Transverse colon (tissue), 3 donors: ENCODE data around the gene USP30.

Source experiments
- CTCF ChIP-seq, 5 experiments: fragments of 200-600 bp in 3 of 5; fragments of 450-650 bp in 2 of 5; sonication (generic) in 3 of 5; IDR thresholded peaks; 1 replicate in 2 of 5; 2 replicates in 3 of 5; pipeline ENCODE4 v1.5.1; 2016 to 2017; ENCODE audit warnings: antibody characterized with exemption in 5 of 5, inconsistent platforms in 3 of 5, mild to moderate bottlenecking in 2 of 5, moderate library complexity in 1 of 5
- EP300 ChIP-seq: sonication (generic); formaldehyde crosslinking; IDR thresholded peaks from one replicate; pipeline ENCODE4 v1.6.1; 2017; ENCODE audit warnings: antibody characterized with exemption, low read depth
- POLR2A ChIP-seq: fragments of 450-650 bp; IDR thresholded peaks from one replicate; pipeline ENCODE4 v1.6.1; 2016; ENCODE audit warnings: antibody characterized with exemption, mild to moderate bottlenecking, moderate library complexity

DNA sequence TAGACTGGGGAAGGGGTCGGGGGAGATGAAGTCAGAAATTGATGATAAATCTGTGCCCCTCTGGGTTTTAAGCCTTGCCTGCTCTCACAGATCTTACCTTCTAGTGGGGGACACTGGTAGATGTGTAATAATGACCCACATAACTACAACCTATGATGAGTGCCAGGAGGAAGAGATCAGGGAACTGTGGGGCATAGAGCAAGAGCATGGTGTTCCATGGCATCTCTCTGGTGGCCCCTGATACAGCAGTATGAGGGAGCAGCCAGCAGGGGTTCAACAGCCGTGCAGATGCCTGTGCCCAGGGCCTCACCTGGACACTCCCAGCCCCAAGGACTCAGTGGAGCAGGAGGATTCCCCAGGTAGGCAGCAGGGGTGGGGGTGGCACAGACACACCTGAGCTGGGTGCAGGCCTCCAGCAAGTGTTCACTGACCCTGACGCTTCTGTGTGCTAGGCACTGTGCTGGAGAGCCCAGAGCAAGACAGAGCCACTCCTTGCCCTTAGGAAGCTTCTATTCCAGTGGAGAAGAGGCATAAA is 69.0 kb downstream of the USP30 start:
- TF ChIP-seq CTCF (IDR thresholded peaks at IDR 0.05) (no peak), POLR2A (no peak), EP300 (no peak)
